HG03342 (cell line): Measurements from ENCODE around the gene PSMD2.
"Not testable (repeated sequence)": the region's sequence is repeated elsewhere in the genome, so short reads cannot be mapped to it uniquely, and the experiment has no call there.

ENCODE experiments used
- ATAC-seq: cut with Tn5 transposase; IDR thresholded peaks from one replicate; pipeline ENCODE4 v1.9.1; 2021; ENCODE audit warnings: mild to moderate bottlenecking, moderate library complexity; ENCODE audit not compliant: unreplicated experiment

Gene PSMD2

GRCh38 chr3:184337981-184338380, 38.9 kb downstream of the PSMD2 start:
- ATAC-seq, result no peak

GRCh38 chr3:184338511-184338945, 39.5 kb downstream of the PSMD2 start:
- ATAC-seq, result no peak

GRCh38 chr3:184339001-184339400, 40.0 kb downstream of the PSMD2 start:
- no peak for ATAC-seq

GRCh38 chr3:184339451-184340135, 40.6 kb downstream of the PSMD2 start:
- ATAC-seq, result not testable (repeated sequence)

DNA sequence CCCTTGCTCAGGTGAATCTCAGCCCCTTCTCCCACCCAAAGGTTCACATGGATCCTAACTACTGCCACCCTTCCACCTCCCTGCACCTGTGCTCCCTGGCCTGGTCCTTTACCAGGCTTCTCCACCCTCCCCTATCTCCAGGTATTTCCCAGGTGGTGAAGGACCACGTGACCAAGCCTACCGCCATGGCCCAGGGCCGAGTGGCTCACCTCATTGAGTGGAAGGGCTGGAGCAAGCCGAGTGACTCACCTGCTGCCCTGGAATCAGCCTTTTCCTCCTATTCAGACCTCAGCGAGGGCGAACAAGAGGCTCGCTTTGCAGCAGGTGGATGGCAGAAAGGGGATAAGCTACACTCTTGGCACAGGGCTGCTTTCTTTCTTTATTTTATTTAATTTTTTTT, 42.9 kb downstream of the PSMD2 start:
- no peak for ATAC-seq

- ATAC-seq, result no peak
Observed at GRCh38 chr3:184343200-184343876, 44.3 kb downstream of the PSMD2 start.

DNA sequence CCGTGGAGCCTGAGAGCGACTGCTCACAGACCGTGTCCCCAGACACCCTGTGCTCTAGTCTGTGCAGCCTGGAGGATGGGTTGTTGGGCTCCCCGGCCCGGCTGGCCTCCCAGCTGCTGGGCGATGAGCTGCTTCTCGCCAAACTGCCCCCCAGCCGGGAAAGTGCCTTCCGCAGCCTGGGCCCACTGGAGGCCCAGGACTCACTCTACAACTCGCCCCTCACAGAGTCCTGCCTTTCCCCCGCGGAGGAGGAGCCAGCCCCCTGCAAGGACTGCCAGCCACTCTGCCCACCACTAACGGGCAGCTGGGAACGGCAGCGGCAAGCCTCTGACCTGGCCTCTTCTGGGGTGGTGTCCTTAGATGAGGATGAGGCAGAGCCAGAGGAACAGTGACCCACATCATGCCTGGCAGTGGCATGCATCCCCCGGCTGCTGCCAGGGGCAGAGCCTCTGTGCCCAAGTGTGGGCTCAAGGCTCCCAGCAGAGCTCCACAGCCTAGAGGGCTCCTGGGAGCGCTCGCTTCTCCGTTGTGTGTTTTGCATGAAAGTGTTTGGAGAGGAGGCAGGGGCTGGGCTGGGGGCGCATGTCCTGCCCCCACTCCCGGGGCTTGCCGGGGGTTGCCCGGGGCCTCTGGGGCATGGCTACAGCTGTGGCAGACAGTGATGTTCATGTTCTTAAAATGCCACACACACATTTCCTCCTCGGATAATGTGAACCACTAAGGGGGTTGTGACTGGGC, 45.7 kb downstream of the PSMD2 start:
- ATAC-seq, result no peak

- ATAC-seq, result no peak
Observed at GRCh38 chr3:184345317-184346144, 46.5 kb downstream of the PSMD2 start.

GRCh38 chr3:184346480-184347190, 47.6 kb downstream of the PSMD2 start:
- ATAC-seq, result no peak

DNA sequence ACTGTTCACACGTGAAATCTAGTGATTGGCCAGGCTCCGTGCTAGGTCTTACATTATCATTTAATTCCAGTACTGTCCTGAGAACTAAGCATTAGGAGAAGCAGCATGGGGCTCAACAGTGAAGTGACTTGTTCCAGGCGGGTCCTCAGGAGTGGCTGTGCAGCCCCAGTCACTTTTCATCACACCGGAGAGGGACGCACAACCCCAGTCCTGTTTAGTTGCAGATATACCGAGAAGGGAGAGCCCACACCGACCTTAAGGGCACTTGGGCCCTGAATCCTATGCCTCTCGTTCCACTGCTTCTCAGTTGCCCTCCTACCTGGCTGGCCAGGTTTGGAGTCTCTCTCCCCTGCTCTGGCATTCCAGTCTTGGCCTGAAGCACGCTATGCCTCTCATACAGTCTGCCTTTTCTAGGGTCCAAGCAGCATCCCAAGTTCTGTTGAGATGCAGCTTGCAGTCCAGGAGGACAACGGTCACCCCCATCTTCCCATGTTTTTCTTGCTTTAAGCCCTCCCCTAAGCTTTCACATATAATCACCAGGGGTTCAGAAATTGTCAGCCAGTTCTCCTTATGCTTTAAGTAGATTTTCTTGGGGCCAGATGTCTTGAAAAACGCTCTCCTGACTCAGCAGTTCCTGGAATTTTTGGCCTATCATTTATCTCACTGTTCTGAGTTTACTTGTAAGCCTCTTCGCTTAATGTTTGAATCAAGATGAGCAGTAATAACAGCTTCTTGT, 48.4 kb downstream of the PSMD2 start:
- no peak for ATAC-seq

- ATAC-seq, result no peak
Observed at GRCh38 chr3:184348057-184348382, 49.0 kb downstream of the PSMD2 start.

DNA sequence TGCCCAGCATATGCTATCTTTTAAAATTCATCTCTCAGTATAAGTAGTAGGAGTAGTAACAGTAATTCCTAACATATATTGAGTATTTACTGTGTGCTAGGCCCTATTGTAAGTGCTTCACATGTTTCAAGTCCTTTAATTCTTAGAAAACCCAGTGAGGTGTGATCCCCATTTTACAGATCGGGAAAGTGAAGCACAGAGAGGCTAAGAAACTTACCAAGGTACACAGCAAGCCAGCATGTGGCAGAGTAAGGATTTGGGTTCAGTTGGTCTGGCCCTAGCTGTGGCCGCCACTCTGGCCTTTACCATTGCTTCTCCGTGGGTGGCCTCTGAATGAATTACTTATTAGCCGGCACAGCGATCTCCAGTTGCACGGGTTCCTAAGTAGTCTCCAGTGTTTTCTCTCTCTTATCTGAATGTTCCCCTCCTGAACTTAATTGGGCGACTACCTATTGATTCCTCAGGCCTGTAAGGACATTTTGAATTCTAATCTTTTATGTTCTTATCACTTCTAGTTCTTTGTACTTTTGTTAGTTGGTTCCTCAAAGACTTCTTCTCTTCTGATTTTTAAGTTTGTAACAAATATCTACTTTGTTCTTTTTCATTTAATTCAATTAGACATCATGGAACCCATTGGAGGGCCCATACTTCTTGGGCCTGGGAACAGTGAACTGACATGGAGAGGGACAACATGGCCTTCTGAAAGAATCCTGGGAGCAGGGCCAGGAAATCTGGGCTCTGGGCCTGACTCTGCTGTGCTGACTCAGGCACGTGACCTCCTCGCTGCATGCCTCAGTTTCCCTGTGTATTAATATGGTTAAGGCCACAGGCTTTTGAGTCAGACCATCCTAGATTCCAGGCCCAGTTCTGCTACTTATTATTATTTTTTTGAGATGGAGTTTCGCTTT, 50.8 kb downstream of the PSMD2 start:
- ATAC-seq, result no peak

DNA sequence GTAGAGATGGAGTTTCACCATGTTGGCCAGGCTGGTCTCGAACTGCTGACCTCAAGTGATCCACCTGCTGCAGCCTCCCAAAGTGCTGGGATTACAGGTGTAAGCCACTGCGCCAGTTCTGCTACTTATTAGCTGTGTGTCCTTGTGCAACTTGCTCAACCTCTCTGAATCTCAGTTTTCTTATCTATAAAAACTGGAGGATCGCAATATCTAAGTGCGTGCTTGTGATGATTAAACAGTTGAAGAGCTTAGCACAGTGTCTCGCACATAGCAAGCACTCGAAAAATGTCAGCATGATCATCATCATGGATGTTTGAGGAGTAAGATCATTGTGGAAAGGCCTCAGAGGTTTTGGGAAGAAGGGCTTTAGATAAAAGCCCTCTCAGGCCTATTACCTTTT, 51.6 kb downstream of the PSMD2 start:
- no peak for ATAC-seq

- no peak for ATAC-seq
Observed at GRCh38 chr3:184351511-184352148, 52.6 kb downstream of the PSMD2 start.

DNA sequence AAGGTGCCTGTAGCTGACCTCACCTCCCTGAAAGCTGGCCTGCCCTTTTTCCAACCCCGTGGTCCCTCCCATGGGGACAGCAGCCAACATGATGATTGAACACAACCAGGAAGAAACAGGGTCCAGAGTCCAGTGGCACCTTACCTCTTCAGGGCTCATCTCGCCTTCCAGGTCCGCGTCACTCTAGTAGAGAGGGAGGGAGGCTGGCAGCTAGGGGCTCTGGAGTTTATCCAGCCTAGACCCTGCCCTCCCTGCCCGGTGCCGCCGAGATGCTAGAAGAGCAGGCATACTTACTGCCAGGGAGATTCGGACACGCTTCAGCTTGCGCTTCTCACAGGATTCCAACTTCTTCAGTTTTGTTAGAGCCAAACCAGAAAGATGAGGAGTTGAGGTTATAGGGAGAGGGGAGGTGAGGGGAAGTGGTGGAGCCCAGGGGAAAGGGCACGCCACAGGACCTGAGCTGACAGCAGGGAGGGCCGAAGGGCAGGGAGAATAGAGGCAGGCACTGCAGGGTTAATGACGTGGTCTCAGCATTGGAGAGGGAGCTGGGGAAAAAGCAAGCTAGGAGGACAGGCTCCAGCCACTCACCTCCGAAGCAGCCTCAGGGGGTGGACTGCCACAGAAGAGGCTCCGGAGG, 53.2 kb downstream of the PSMD2 start:
- ATAC-seq, result no peak

- no peak for ATAC-seq
Observed at GRCh38 chr3:184352897-184353545, 54.0 kb downstream of the PSMD2 start.

GRCh38 chr3:184353546-184353941, 54.5 kb downstream of the PSMD2 start:
- no peak for ATAC-seq
